Measurements from ENCODE around the gene GRM4. TPM values are rescaled to one million over a fixed set of nuclear protein-coding genes. Genes with fewer than 3 reads are reported as not detected.
A peak's percentile ranks its signal among the peaks of the same experiment; 100 is the strongest.

The GRM4 gene
- total and polyA plus RNA-seq, 10 donors: 0.02 to 0.26 (median 0.09) TPM; not detected in 3

GRCh38 chr6:33983109-33983716, 162.7 kb downstream of the GRM4 start:
- no peak for TF ChIP-seq CTCF (IDR thresholded peaks at IDR 0.05 in 8 of 11, conservative IDR thresholded peaks at IDR 0.05 in 3 of 11)
- no peak for TF ChIP-seq POLR2A (IDR thresholded peaks at IDR 0.05)
- peak in 1 of 3 donors; percentile 22 for TF ChIP-seq POLR2AphosphoS5 (IDR thresholded peaks at IDR 0.05)

GRCh38 chr6:33981861-33982260, 164.0 kb downstream of the GRM4 start:
- Histone ChIP-seq H3K9me3 (no peaks in the 10 kb centered on the region), H3K27me3 (replicated peaks in 1 of 7) (peaks cover 0 to 14% (median 2%) of the 10 kb centered on the region in 7 donors), H3K4me3 (no peak overlapping the region), H3K36me3 (no peaks in the 10 kb centered on the region), H3K4me1 (peaks cover 0 to 9% (median 3%) of the 10 kb centered on the region in 6 donors), H3K27ac (no peak overlapping the region)
- intact Hi-C loops (cut with DNase I; ENCODE audit: low total_unique reads): no loop called here
- no peak for TF ChIP-seq CTCF (IDR thresholded peaks at IDR 0.05 in 8 of 11, conservative IDR thresholded peaks at IDR 0.05 in 3 of 11)
- no peak for TF ChIP-seq POLR2A (IDR thresholded peaks at IDR 0.05)
- no peak for TF ChIP-seq POLR2AphosphoS5 (IDR thresholded peaks at IDR 0.05)
- DNase-seq: peak; percentile 37
- WGBS, 5 donors: 86 to 95% (median 86%) methylated on average over 4 of the region's 4 CpGs

More at GRCh38 chr6:33983109-33983716, 162.7 kb downstream of the GRM4 start:
- no peak overlapping the region for H3K27ac ChIP-seq
- intact Hi-C loops (cut with DNase I; ENCODE audit: low total_unique reads): no loop called here
- H3K4me3 ChIP-seq: no peak overlapping the region
- H3K36me3 ChIP-seq: no peaks in the 10 kb centered on the region
- H3K27me3 ChIP-seq (replicated peaks in 1 of 7): peaks cover 0 to under 1% (median 0%) of the 10 kb centered on the region in 7 donors
- H3K9me3 ChIP-seq: no peaks in the 10 kb centered on the region
- 30 to 41% (median 35%) methylated on average over 13 of the region's 13 CpGs for WGBS, 5 donors
- peak; percentile 51 for DNase-seq
- peaks cover 0 to 9% (median 3%) of the 10 kb centered on the region in 6 donors for H3K4me1 ChIP-seq

GRCh38 chr6:33981421-33981820, 164.5 kb downstream of the GRM4 start:
- no peak for TF ChIP-seq POLR2A (IDR thresholded peaks at IDR 0.05)
- TF ChIP-seq CTCF (IDR thresholded peaks at IDR 0.05 in 8 of 11, conservative IDR thresholded peaks at IDR 0.05 in 3 of 11): no peak
- no peak for TF ChIP-seq POLR2AphosphoS5 (IDR thresholded peaks at IDR 0.05)
- 95 to 98% (median 95%) methylated on average over 6 to 7 of the region's 7 CpGs for WGBS, 5 donors
- H3K27me3 ChIP-seq (replicated peaks in 1 of 7): peaks cover 0 to 19% (median 6%) of the 10 kb centered on the region in 7 donors
- H3K9me3 ChIP-seq: no peaks in the 10 kb centered on the region
- H3K27ac ChIP-seq: no peak overlapping the region
- no peak overlapping the region for H3K4me3 ChIP-seq
- peaks cover 0 to 9% (median 3%) of the 10 kb centered on the region in 6 donors for H3K4me1 ChIP-seq
- peak; percentile 54 for DNase-seq
- H3K36me3 ChIP-seq: no peaks in the 10 kb centered on the region
- intact Hi-C loops (cut with DNase I; ENCODE audit: low total_unique reads): no loop called here
